ENCODE measurements around the gene SORCS2. TPM values are rescaled to one million over a fixed set of nuclear protein-coding genes. Genes with fewer than 3 reads are reported as not detected.

The SORCS2 gene
- total and polyA plus RNA-seq, 2 of the 8 experiments (the other 6 are each of a cell fraction or from before 2014, with no cell fraction given): 0.36 to 1.8 TPM

GRCh38 chr4:7598939-7599790 lies 406.8 kb downstream of the SORCS2 start (continued):
- TF ChIP-seq CTCF (IDR thresholded peaks at IDR 0.05; ENCODE audit: control extremely low read depth in 1 of 3, insufficient read depth in 1 of 3, low read depth in 1 of 3, low read length in 3 of 3): no peak
- TF ChIP-seq, protein P1, sequence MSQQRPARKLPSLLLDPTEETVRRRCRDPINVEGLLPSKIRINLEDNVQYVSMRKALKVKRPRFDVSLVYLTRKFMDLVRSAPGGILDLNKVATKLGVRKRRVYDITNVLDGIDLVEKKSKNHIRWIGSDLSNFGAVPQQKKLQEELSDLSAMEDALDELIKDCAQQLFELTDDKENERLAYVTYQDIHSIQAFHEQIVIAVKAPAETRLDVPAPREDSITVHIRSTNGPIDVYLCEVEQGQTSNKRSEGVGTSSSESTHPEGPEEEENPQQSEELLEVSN (IDR thresholded peaks at IDR 0.05): no peak
